ENCODE measurements around the gene MYO10. TPM values are rescaled to one million over a fixed set of nuclear protein-coding genes. Genes with fewer than 3 reads are reported as not detected.
A peak's percentile ranks its signal among the peaks of the same experiment; 100 is the strongest.
"Not testable (repeated sequence)": the region's sequence is repeated elsewhere in the genome, so short reads cannot be mapped to it uniquely, and the experiment has no call there.

MYO10 gene
- total RNA-seq, 1 donor from 2014 or later, result 25.9 TPM

DNA sequence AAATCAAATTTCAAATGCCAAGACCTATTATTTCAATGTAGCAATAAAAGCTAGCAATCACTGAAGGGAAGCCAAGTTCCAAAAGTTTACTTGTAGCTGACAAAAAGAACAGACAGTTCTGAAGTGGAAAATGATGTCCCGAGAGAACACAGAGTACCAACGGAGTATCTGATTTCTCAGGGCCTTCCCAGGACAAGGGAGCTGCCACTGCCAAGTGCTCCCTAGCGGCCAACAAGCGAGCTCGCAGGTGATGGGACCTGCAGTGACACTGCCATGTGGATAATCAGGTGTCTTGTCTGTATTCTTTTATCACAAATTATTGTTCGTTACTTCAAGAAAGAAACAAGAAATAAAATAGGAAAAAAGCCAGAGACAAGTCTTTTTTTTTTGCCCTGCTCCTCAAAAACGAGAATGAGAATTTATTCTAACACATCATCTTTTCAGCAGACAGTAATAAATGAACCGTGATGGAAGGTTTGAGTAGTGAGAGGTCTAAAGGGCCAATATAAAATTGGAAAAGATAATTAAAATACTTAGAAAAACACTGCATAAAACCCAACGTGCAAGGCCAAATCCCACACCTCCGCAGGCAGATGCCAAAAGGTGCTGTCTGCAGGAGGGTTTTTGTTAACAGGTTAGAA, 159.4 kb downstream of the MYO10 start:
- intact Hi-C loops (cut with DNase I), result no loop called here
- ATAC-seq (peak; percentile 79), DNase-seq (ENCODE audit: low spot score) (no peak)

DNA sequence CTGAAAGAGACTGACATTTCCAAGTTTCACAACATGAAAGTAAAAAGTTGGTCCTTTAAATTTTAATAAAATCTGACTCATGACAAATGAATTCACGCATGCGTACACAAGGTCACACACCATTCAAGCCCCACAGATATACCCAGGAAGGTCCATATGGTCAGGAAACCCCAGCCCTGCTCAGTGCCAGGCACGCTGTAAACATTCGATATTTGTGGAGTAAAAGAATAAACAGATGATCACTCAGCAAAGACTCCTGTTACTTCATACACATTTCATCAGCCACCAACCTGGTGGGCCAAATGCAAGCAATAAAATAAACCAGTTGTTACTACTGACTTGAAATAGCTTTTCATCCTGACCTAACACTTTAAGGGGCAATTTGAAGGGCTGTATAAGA, 161.3 kb downstream of the MYO10 start:
- intact Hi-C loops (cut with DNase I), result no loop called here
- DNase-seq (ENCODE audit: low spot score) (no peak), ATAC-seq (no peak)

DNA sequence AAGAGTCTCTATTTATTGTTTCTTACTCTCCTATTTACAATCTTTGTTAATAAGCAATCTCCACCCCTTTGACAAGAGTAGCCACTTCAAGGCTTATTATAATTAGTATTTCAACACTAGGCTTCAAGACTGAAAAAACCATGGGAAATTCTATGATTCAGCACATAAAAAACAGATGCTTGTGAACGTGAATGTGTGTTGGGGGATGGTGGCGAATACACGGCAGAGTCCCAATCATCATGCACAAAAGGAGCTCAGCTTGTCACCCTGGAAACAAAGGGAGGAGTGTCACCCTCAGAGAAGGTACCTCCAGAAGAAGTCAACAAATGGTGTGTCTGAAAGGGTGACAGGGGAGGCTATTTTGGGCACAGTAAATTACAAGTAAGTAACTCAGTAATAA, 162.1 kb downstream of the MYO10 start:
- ATAC-seq, result no peak
- intact Hi-C loops (cut with DNase I), result no loop called here
- DNase-seq (ENCODE audit: low spot score), result no peak

DNA sequence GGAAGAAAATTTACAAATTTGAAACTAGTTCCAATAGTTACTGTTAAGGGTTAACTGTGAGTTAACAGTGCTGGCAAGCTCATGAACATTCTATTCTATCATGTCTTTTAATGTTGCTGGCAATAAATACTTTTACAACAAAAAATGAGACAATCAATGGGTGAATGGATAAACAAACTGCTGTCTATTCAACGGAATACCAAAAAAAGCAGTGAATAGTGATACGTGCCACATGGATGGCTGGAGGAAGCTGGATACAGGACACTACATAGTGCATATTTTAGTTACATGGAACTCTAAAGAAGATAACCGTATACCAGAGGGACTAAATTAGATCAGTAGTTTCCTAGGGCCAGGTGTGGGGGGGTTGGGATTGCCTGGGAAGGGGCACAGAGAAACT, 163.5 kb downstream of the MYO10 start:
- intact Hi-C loops (cut with DNase I), result no loop called here
- ATAC-seq, result no peak
- no peak for DNase-seq (ENCODE audit: low spot score)

DNA sequence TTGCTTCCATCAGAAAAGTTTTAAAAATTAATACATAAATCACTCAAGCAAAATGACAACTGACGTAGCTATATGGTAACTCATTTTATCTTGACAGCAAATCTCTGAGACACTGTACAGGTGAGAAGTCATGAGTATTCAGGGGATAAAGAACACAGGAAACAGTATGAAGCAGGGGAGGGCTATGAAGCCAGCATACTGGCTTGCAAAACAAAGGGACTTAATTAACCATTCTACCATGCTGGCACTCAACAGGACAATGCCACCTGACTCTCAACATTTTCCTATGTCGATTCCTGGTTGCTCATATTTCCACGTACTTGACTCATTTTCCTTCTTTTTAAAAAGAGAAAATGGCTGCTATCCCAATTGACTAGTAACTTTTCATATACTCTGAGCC, 167.9 kb downstream of the MYO10 start:
- DNase-seq (ENCODE audit: low spot score), result no peak
- intact Hi-C loops (cut with DNase I), result no loop called here
- ATAC-seq, result no peak

DNA sequence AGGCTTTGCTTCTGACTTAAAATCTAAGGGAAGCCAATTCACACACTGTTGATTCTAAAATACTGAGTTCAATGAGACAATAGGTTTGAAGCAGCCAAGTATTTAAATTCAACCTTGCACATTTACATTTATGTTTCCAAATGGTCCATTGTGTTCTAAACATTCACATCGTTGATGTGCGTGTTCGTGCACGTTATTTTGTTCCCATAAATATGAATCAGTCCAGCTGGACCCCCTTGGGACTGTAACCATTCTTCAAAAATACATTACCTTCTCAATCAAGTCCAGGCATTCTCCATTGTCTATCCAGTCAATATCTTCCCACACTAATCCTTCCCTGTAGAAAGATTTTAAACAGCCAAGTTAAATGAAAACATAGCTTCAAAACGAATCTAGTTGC, 172.9 kb downstream of the MYO10 start:
- ATAC-seq, result no peak
- intact Hi-C loops (cut with DNase I), result no loop called here
- no peak for DNase-seq (ENCODE audit: low spot score)

DNA sequence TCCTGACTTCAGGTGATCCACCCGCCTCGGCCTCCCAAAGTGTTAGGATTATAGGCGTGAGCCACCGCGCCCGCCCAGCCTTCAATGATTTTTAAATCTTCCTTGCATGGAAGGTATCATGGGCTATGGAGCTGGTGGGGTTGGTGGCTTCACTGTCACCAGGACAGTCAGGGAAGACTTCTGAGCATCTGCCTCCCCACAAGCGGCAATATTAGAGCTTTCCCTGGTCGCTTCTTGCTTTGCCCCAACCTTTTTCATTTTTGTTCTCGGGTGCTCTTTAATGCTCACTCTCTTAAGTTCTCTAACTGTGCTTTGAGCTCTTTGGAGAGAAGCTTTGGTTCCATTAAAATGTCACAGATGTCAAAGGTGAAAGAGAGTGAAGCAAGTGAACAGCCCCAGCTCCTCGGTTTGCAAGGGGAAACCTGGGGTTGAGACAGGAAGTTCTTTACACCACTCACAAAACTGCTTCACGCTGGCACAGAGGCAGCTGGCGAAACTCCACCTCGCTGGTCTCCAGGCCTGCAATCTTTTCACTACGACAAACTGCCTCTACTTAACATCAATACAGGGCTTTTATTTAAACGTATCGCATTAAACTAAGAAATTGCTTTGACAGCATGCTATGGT, 176.8 kb downstream of the MYO10 start:
- intact Hi-C loops (cut with DNase I), result no loop called here
- DNase-seq (ENCODE audit: low spot score) (no peak), ATAC-seq (no peak)

DNA sequence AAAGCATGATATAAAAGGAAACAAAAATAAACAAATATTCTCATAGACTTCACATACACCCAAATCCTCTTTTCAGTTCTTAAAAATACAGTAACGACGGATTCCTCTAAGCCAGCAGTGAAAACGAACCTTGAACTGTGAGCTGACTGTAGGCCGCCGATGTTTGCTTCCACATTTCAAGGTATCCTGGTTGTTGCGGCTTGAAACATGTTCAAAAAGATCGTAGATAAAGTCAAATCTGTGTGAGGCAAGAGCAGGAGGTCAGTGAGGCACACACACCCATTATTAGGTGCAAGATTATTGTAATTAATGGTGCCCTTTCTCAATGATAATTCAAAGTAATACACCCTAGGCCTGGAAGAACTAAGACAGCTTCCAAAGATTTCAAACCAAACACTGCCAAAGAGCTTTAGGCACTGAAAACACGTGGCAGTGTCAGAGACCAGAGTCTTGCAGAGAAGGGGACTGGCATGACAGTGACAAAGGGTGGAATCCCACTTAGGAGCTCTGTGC, 178.0 kb downstream of the MYO10 start:
- intact Hi-C loops (cut with DNase I), result no loop called here
- DNase-seq (ENCODE audit: low spot score) (no peak), ATAC-seq (no peak)

DNA sequence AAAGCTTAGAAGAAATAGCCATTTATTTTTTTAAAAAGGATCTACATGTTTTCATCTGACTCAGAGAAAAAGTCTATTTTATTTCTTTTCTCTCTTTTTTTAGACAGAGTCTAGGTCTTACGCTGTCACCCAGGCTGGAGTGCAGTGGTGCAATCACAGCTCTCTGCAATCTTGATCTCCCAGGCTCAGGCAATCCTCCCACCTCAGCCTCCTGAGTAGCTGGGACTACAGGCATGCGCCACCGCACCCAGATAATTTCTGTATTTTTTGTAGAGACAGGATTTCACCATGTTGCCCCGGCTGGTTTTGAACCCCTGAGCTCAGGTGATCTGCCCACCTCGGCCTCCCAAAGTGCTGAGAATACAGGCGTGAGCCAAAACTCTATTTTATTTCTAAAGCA, 178.5 kb downstream of the MYO10 start:
- ATAC-seq; intact Hi-C loops (cut with DNase I): not testable (repeated sequence)

DNA sequence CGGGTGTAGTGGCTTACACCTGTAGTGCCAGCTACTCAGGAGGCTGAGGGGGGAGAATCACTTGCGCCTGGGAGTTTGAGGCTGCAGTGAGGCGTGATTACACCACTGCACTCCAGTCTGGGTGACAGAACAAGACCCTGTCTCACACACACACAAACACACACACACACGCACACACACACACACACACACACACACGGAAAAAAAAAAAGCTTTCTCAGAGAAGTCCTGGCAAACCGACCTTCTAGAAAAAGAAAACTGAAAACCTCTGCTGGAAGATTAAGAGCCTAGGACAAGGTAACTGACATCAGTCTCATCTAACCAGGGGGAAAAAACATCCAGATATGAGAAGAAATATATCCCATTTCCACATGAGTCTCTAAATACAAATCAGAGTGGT, 178.9 kb downstream of the MYO10 start:
- intact Hi-C loops (cut with DNase I), result no loop called here
- DNase-seq (ENCODE audit: low spot score) (no peak), ATAC-seq (no peak)

More for the DNA sequence above, 178.5 kb downstream of the MYO10 start:
- DNase-seq (ENCODE audit: low spot score), result not testable (repeated sequence)

DNA sequence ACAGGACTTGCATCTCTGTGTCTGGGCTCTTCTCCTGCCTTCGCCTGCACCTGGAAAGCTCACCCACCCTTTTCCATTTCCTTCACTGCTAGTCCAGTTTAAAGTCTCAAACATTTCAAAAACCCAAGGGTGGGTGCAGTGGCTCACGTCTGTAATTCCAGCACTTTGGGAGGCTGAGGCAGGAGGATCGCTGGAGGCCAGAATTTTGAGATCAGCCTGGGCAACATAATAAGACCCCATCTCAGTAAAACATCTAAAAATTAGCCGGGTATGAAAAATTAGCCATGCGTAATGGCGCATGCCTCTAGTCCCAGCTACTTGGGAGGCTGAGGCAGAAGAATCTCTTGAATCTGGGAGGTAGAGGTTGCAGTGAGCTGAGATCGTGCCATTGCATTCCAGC, 179.4 kb downstream of the MYO10 start:
- intact Hi-C loops (cut with DNase I), result no loop called here
- no peak for ATAC-seq
- no peak for DNase-seq (ENCODE audit: low spot score)

DNA sequence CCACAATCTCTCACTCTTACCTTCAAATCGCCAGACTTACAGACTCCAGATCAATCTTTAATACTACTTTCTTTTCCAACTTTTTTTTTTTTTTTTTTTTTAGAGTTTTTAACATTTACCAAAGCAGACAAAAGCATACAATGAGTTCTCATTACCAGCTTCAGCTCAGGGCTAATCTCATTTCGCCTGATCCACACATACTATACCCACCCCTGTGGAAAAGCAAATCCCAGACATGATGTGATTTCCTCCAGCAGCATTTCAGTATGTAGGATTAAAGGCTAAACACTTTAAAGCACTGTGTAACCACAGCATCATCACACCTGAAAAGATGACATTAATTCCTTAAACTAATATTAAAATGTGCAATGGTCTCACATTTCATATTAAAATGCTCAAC, 180.4 kb downstream of the MYO10 start:
- intact Hi-C loops (cut with DNase I), result no loop called here
- DNase-seq (ENCODE audit: low spot score), result no peak
- ATAC-seq, result no peak

DNA sequence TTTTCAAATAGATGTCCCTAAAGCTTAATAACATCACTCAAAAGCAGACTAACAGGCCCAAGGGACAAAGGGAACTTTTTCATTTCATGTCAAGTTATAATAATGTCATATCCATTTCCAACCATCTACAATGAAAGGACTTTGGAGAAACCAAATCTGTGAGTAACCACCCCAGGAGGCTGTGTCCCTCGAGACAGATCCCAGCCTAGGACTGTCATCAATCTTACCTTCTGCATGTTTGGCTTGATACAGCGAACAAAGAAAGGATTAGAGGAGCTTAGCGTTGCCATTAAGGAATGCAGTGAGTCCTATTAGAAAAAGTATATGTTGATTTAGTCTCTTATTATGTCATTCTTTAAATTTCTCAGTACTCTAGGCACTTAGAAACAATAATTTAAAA, 181.5 kb downstream of the MYO10 start:
- DNase-seq (ENCODE audit: low spot score), result no peak
- intact Hi-C loops (cut with DNase I), result no loop called here
- ATAC-seq, result no peak

DNA sequence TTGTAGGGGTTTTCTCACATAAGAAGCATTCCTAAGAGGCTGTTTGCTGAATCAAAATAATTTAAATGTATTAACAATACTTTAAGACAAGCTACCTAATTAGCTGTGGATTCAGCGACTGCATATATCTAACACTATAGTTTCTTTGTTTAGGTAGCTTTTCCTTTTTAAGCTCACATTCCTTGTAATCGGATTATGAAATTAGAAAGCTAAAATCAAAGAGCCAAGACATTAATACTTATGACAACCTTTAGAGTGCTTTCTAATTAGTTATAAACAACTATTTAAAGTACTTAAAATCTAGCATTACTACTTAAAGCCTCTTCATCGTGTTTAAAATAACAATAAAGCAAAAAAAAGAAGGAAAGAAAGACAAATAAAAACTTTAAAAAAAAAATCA, 182.0 kb downstream of the MYO10 start:
- no peak for DNase-seq (ENCODE audit: low spot score)

DNA sequence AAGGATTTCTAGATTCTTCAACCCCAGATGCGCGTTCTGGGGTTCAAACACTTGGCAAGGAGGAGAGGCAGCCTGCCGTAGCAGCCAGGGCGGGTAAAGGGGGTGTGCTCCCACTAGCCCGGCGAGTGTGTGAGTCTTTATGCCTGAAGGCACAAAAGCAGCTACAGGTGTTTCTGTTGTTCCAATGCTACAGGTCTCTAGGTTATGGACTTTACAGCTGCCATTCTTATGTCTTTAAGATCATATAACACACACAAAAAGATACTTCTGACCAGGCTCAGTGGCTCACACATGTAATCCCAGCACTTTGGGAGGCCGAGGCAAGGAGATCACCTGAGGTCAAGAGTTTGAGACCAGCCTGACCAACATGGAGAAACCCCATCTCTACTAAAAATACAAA, 185.6 kb downstream of the MYO10 start:
- ATAC-seq, result no peak
- intact Hi-C loops (cut with DNase I), result no loop called here
- DNase-seq (ENCODE audit: low spot score), result no peak

More for the DNA sequence above, 182.0 kb downstream of the MYO10 start:
- intact Hi-C loops (cut with DNase I), result no loop called here
- ATAC-seq, result no peak

DNA sequence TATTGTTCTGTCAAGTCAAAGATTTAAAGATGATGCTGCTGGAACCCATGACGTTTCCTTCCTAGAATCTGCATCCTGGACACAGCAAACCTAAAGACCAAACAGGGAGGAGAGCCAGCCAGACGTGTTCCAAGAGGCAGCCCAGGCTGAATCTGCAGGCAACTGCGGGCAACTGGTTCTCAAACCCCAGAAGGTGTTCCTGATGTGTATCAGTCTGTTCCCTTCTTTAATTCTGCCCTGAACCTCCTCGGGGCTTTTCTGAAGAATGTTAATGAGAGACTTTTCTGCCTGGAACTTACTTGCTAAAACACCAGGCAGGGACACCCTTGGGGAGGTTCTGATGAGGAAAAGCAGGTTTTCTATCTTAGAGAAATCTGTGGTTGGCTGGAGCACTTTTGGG, 186.5 kb downstream of the MYO10 start:
- DNase-seq (ENCODE audit: low spot score) (no peak), ATAC-seq (no peak)
- intact Hi-C loops (cut with DNase I), result no loop called here

DNA sequence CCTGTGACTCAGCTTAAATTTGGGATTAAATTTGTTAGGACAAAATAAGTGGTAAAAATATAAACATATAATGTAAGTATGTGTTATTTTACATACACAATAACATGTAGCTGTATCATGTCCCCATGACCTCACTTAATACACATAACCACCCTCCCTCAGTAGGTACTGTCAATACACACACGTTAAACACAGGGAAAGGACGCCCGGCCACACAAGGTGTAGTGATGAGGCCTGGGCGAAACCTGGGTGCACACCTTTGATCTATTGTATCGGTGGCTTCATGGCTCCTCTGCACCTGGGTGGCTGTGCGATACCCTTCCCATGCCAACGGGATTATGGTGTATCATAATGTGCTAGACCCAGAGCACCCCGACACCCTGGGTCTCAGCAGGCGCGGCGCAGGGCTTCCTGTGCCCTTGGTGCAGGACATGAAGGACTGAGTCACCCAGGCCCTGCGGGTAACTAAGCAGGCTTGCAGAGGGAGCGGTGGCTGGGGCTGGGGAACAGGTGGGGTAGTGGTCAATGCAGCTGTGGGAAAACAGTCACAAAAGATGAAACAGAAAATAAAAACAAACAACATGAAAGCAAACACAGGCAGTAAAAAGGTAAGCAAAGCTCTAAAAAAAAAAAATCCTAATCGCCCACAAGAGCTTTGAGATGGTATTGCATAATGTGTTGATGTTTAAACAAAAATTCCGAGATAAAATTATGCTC, 191.8 kb downstream of the MYO10 start:
- intact Hi-C loops (cut with DNase I), result no loop called here
- DNase-seq (ENCODE audit: low spot score) (no peak), ATAC-seq (no peak)

DNA sequence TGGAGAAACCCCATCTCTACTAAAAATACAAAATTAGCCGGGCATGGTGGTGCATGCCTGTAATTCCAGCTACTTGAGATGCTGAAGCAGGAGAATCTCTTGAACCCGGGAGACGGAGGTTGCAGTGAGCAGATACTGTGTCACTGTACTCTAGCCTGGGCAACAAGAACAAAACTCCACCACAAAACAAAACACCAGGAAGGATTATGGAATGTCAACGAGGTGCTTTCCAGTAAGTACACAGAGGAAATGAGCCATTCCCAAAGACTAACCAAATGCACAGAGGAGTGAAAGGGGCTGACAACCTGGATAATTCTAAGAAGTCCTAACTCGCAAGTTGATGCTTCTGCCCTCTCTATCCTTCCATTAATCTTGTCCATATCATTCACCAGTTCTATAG, 193.2 kb downstream of the MYO10 start:
- ATAC-seq (no peak), DNase-seq (ENCODE audit: low spot score) (no peak)
- intact Hi-C loops (cut with DNase I), result no loop called here

DNA sequence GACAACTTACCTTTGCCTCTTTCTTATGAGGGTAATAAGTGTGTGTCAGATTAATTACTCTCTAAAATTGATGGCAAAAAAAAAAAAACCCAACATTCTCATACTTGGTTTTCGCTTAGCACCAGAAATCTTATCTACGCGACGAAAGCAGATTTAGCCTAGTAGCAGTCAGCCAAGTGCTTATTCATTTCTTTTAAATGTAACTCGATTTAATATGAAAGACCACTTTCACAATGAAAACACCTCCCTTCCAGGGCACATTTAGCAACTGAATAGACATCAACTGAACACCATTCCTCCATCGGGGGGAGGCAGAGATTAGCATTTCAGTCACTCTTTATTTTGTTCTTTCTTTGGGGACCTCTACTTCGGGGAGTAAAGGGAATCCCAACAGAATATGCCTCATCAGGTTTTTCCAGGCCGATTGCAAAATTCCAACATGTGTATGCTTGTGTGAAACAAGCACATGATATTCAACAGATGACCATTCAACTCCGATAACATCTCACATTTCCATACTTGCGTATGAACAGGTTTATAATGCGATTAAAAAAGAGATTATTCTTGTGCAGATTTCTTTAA, 195.2 kb downstream of the MYO10 start:
- peak; percentile 47 for ATAC-seq
- intact Hi-C loops (cut with DNase I), result no loop called here
- DNase-seq (ENCODE audit: low spot score), result no peak
